Activated CD4-positive, alpha-beta T cell treated with anti-CD3 and anti-CD28 coated beads for 4 hours (primary cell): ENCODE data around the gene ESD.

Experiments
- DNase-seq, 2 donors: peaks; one replicate each; pipeline ENCODE4 v3.0.0-alpha.2; 2020

ESD gene

GRCh38 chr13:46743191-46743590 lies 53.8 kb downstream of the ESD start:
- no peak for DNase-seq

GRCh38 chr13:46739447-46740098 lies 57.4 kb downstream of the ESD start:
- no peak for DNase-seq

- DNase-seq, result no peak
Observed at GRCh38 chr13:46738766-46739165, 58.2 kb downstream of the ESD start.

- no peak for DNase-seq
Observed at GRCh38 chr13:46738055-46738454, 58.9 kb downstream of the ESD start.

- DNase-seq, result no peak
Observed at GRCh38 chr13:46736541-46737310, 60.2 kb downstream of the ESD start.

GRCh38 chr13:46735425-46735824 lies 61.5 kb downstream of the ESD start:
- no peak for DNase-seq

GRCh38 chr13:46731535-46731934 lies 65.4 kb downstream of the ESD start:
- DNase-seq, result no peak

GRCh38 chr13:46728777-46729176 lies 68.2 kb downstream of the ESD start:
- DNase-seq, result no peak

- DNase-seq, result no peak
Observed at GRCh38 chr13:46726347-46726746, 70.6 kb downstream of the ESD start.
